HepG2 (cell line): Measurements from ENCODE around the gene PDLIM7. TPM values are rescaled to one million over a fixed set of nuclear protein-coding genes. Genes with fewer than 3 reads are reported as not detected.

Experiments used
- ATF6 ChIP-seq: sonication (generic); formaldehyde crosslinking; conservative IDR thresholded peaks from 2 replicates; pipeline ENCODE4 v1.4.0; 2020; ENCODE audit warnings: missing genetic modification reagents
- DNMT1 ChIP-seq: sonication (generic); formaldehyde crosslinking; IDR thresholded peaks from 2 replicates; pipeline ENCODE4 v1.5.1; 2020; ENCODE audit warnings: mild to moderate bottlenecking, missing genetic modification reagents
- ELF1 ChIP-seq: sonication (generic); formaldehyde crosslinking; IDR thresholded peaks from 2 replicates; pipeline ENCODE4 v1.4.0; 2020; ENCODE audit warnings: missing genetic modification reagents
- HMGXB4 ChIP-seq, 2 experiments: sonication (generic) in 1 of 2; formaldehyde crosslinking in 1 of 2; IDR thresholded peaks; 2 replicates each; pipeline versions ENCODE4 v1.4.0 to v1.6.1; 2018 to 2020; ENCODE audit warnings: missing genetic modification reagents in 2 of 2, borderline replicate concordance in 1 of 2, low read depth in 1 of 2, mild to moderate bottlenecking in 1 of 2, missing biosample characterization in 1 of 2
- KDM2A ChIP-seq: sonication (generic); formaldehyde crosslinking; IDR thresholded peaks from 2 replicates; pipeline ENCODE4 v1.4.0; 2020; ENCODE audit warnings: low read depth, missing genetic modification reagents, borderline replicate concordance
- KDM3A ChIP-seq: IDR thresholded peaks from 2 replicates; pipeline ENCODE4 v1.6.1; 2018; ENCODE audit warnings: low read depth, missing compliant biosample characterization
- KLF12 ChIP-seq: sonication (generic); formaldehyde crosslinking; IDR thresholded peaks from 2 replicates; pipeline ENCODE4 v1.4.0; 2020; ENCODE audit warnings: missing genetic modification reagents, borderline replicate concordance
- MXI1 ChIP-seq: IDR thresholded peaks from 3 replicates; pipeline ENCODE4 v1.6.1; 2012; ENCODE audit warnings: low read depth, low read length, inconsistent platforms, borderline replicate concordance
- NFE2L1 ChIP-seq: sonication (generic); formaldehyde crosslinking; IDR thresholded peaks from 2 replicates; pipeline ENCODE4 v1.4.0; 2020; ENCODE audit warnings: missing genetic modification reagents, mild to moderate bottlenecking, borderline replicate concordance
- NFYC ChIP-seq: IDR thresholded peaks from 2 replicates; pipeline ENCODE4 v1.6.1; 2016; ENCODE audit warnings: missing genetic modification reagents, missing compliant biosample characterization
- NR2C2 ChIP-seq: sonication (generic); formaldehyde crosslinking; IDR thresholded peaks from 2 replicates; pipeline ENCODE4 v1.4.0; 2020; ENCODE audit warnings: missing genetic modification reagents, mild to moderate bottlenecking, moderate library complexity, borderline replicate concordance
- SMARCC2 ChIP-seq: fragments of 450-650 bp; IDR thresholded peaks from 2 replicates; pipeline ENCODE4 v1.6.1; 2017; ENCODE audit warnings: antibody characterized with exemption, mild to moderate bottlenecking
- ZNF839 ChIP-seq: sonication (generic); formaldehyde crosslinking; IDR thresholded peaks from 2 replicates; pipeline ENCODE4 v1.4.0; 2020; ENCODE audit warnings: missing genetic modification reagents, mild to moderate bottlenecking, borderline replicate concordance
- polyA plus RNA-seq, 8 experiments: library from polyadenylated mRNA; depleted of rRNA in 3 of 8; stranded (reverse) in 7 of 8; unstranded in 1 of 8; fragments of >200 nt; fragmentation: Illumina TruSeq in 4 of 8; extraction: Trizol in 4 of 8; gene quantifications; 2 replicates each; pipeline versions ENCODE4 v1.2.1 to v1.2.3, GENCODE V29; 2011 to 2016; ENCODE audit warnings: low read depth in 4 of 8, missing spikeins in 1 of 8, mixed read lengths in 1 of 8; ENCODE audit not compliant: insufficient read depth in 1 of 8
- total RNA-seq, 5 experiments: library from RNA; depleted of rRNA; stranded (reverse); fragments of >200 nt; fragmentation: Illumina TruSeq; extraction: Trizol; gene quantifications; 2 replicates each; pipeline ENCODE4 v1.2.3, GENCODE V29; 2016; ENCODE audit warnings: low read depth in 1 of 5
- TF ChIP-seq, protein P1 (sequence below): IDR thresholded peaks from 2 replicates; pipeline ENCODE4 v1.6.1; 2018; ENCODE audit warnings: missing genetic modification reagents, mild to moderate bottlenecking, missing compliant biosample characterization
- TF ChIP-seq, protein P2 (sequence below): sonication (generic); formaldehyde crosslinking; IDR thresholded peaks from 2 replicates; pipeline ENCODE4 v1.9.0; 2021; ENCODE audit warnings: missing genetic modification reagents, borderline replicate concordance
- TF ChIP-seq, protein P3 (sequence below): sonication (generic); formaldehyde crosslinking; IDR thresholded peaks from 2 replicates; pipeline ENCODE4 v1.4.0; 2020; ENCODE audit warnings: missing genetic modification reagents

The PDLIM7 gene
- total and polyA plus RNA-seq, 2 of the 13 experiments (the other 11 are each of a cell fraction or from before 2014, with no cell fraction given), result 21.1 to 31.3 TPM

DNA sequence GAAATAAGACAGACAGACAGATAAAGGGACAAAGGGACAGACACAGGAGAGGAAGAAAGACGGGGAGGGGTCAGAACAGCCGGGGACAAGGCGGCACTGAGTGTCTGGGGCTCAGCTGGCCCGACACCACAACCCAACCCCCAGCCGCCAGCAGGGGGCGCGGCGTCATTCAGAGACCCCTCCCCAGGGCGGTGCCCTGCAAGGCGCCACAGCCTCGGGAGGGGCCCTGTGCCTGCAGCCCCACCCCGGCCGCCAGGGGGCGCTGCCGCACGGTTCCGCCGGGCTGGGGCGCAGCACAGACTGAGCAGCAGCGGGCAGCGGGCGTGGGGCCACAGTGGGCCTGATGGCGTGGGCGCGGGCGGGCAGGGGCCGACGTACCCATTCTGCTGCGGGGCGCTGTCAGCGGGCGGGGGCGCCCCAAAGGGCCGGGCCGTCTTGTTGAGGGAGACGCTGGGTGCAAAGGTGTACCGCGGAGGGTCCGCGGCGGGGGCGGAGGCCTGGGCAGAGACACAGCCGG is 5.9 kb downstream of the PDLIM7 start (continued):
- no peak for TF ChIP-seq ATF6 (CRISPR knock-in tag)
- TF ChIP-seq HMGXB4 (CRISPR knock-in tag; IDR thresholded peaks at IDR 0.05; ENCODE audit: borderline replicate concordance in 1 of 2, low read depth in 1 of 2), result peak; percentile 50 to 69; a peak in 2 of 4 replicates
- no peak for TF ChIP-seq NR2C2
- peak; percentile 51; the same call in 1 of the 3 replicates for TF ChIP-seq MXI1
- TF ChIP-seq, protein P1, sequence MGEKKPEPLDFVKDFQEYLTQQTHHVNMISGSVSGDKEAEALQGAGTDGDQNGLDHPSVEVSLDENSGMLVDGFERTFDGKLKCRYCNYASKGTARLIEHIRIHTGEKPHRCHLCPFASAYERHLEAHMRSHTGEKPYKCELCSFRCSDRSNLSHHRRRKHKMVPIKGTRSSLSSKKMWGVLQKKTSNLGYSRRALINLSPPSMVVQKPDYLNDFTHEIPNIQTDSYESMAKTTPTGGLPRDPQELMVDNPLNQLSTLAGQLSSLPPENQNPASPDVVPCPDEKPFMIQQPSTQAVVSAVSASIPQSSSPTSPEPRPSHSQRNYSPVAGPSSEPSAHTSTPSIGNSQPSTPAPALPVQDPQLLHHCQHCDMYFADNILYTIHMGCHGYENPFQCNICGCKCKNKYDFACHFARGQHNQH (CRISPR knock-in tag), result no peak
- TF ChIP-seq NFYC, result no peak
- TF ChIP-seq KDM2A (CRISPR knock-in tag), result peak; percentile 42; the same call in 1 of the 2 replicates
- TF ChIP-seq, protein P2, sequence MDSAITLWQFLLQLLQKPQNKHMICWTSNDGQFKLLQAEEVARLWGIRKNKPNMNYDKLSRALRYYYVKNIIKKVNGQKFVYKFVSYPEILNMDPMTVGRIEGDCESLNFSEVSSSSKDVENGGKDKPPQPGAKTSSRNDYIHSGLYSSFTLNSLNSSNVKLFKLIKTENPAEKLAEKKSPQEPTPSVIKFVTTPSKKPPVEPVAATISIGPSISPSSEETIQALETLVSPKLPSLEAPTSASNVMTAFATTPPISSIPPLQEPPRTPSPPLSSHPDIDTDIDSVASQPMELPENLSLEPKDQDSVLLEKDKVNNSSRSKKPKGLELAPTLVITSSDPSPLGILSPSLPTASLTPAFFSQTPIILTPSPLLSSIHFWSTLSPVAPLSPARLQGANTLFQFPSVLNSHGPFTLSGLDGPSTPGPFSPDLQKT (CRISPR knock-in tag), result no peak
- TF ChIP-seq NFE2L1 (CRISPR knock-in tag), result no peak
- no peak for TF ChIP-seq ELF1 (CRISPR knock-in tag)
- TF ChIP-seq, protein P3, sequence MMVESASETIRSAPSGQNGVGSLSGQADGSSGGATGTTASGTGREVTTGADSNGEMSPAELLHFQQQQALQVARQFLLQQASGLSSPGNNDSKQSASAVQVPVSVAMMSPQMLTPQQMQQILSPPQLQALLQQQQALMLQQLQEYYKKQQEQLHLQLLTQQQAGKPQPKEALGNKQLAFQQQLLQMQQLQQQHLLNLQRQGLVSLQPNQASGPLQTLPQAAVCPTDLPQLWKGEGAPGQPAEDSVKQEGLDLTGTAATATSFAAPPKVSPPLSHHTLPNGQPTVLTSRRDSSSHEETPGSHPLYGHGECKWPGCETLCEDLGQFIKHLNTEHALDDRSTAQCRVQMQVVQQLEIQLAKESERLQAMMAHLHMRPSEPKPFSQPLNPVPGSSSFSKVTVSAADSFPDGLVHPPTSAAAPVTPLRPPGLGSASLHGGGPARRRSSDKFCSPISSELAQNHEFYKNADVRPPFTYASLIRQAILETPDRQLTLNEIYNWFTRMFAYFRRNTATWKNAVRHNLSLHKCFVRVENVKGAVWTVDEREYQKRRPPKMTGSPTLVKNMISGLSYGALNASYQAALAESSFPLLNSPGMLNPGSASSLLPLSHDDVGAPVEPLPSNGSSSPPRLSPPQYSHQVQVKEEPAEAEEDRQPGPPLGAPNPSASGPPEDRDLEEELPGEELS, result no peak
- no peak for TF ChIP-seq SMARCC2
- TF ChIP-seq KDM3A, result no peak
- TF ChIP-seq DNMT1 (CRISPR knock-in tag), result peak; percentile 43; the same call in 1 of the 2 replicates
- no peak for TF ChIP-seq ZNF839 (CRISPR knock-in tag)
- TF ChIP-seq KLF12 (CRISPR knock-in tag), result peak; percentile 94
